ENCODE results near the gene KIF6.

Gene KIF6
- 0 to 0.17 (median 0) reads per million in 3 donors for total RNA-seq

- DNase-seq, result peak; percentile 14 to 41 (median 39)
- Histone ChIP-seq H3K27ac (ENCODE audit: insufficient read depth, low read length, poor library complexity, severe bottlenecking) (no peak within 1 kb of the TSS), H3K4me1 (ENCODE audit: control insufficient read depth, insufficient read depth, low read length, poor library complexity, severe bottlenecking) (no peaks in the 10 kb centered on the region), H3K4me3 (ENCODE audit: insufficient read depth, low read depth, low read length, poor library complexity, severe bottlenecking) (peak within 1 kb of the TSS; percentile 56), H3K9me3 (ENCODE audit: control insufficient read depth, low read length) (no peaks in the 10 kb centered on the region), H3K27me3 (replicated peaks; ENCODE audit: control insufficient read depth, insufficient read depth, low read length, poor library complexity, severe bottlenecking) (no peaks in the 10 kb centered on the region), H3K36me3 (ENCODE audit: control insufficient read depth, insufficient read depth, low read length) (no peaks in the 10 kb centered on the region)
Measured at GRCh38 chr6:39724787-39725631, at the start of gene KIF6. Gene KIF6, minus strand, starts transcription at chr6:39725408. Its CDS starts 98 bp downstream, at chr6:39725310.

DNA sequence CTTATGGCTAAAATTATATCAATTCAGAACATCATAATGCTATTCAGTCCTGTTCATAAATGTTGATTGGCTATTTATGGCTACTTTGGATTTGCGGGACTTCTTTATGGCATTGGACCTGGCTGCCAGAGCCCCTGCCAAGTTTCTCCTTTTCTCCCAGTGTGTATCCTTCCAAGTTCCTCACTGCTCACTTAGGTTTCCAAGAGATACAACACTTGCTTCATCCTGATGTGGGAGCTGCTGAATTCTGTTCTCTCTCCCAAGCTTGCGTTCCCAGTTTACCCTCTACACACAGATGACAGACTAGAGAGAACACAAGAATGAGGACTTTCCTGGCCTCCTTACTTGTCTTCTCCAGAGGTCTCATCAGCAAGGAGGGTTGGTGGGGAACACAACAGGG, 48.6 kb upstream of the KIF6 start:
- Histone ChIP-seq H3K27me3 (replicated peaks; ENCODE audit: control insufficient read depth, insufficient read depth, low read length, poor library complexity, severe bottlenecking) (no peaks in the 10 kb centered on the region), H3K27ac (ENCODE audit: insufficient read depth, low read length, poor library complexity, severe bottlenecking) (no peak overlapping the region), H3K9me3 (ENCODE audit: control insufficient read depth, low read length) (no peaks in the 10 kb centered on the region), H3K4me3 (ENCODE audit: insufficient read depth, low read depth, low read length, poor library complexity, severe bottlenecking) (no peak overlapping the region), H3K36me3 (ENCODE audit: control insufficient read depth, insufficient read depth, low read length) (no peaks in the 10 kb centered on the region), H3K4me1 (ENCODE audit: control insufficient read depth, insufficient read depth, low read length, poor library complexity, severe bottlenecking) (no peaks in the 10 kb centered on the region)
- DNase-seq, result no peak

DNA sequence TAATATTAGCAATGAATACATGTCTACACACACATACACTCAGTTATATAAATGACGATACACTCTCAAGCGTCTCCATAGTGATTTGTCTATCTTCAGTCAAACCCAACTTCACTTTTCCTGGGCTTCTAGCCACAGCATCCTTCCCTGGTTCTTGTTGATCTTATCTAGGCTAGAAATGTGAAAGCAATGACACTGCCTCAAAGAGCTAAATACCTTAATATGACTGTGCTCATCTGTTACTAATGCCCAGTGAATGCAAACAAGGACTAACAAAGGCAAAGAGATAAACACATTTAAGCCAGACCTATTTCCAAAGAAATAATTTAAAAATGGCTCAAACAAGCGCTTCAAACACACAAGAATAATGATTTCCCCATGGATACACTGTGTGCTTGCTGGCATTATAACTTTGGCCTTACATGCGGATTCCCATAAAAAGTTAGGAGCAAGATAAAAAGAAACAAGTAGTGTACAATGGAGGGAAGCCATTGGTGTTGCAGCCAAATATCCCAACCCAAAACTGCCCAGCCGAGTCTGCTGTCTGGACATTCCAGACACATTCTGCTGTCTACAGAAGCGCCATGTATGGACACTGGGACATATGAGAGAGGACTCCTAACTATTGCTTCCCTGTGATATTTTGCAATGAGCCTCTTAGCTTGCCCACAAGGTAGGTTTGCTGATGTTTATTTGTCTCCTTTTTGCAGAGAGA, 47.5 kb upstream of the KIF6 start:
- no peak for DNase-seq
- no peak overlapping the region for H3K27ac ChIP-seq (ENCODE audit: insufficient read depth, low read length, poor library complexity, severe bottlenecking)

DNA sequence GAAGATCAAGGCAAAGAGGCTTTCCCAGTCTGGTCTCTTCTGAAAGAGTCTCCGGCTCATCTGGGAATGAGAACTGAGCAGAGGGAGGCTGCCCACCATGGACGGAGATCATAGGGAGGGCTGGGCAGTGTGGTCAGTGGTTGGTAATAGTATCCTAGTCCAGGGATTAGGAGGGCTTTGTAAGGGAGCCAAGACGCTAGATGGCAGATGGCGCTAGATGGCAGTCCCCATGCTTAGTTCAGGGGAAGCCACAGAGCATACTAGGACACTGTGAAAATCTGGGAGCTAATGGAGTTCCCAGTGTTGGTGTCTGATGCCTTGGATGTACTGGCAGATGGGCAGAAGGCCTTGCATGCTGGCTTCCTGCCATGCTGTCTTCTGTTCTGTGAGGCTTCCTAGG, 45.2 kb upstream of the KIF6 start:
- H3K4me3 ChIP-seq (ENCODE audit: insufficient read depth, low read depth, low read length, poor library complexity, severe bottlenecking), result no peak overlapping the region
- DNase-seq, result no peak
- no peaks in the 10 kb centered on the region for H3K36me3 ChIP-seq (ENCODE audit: control insufficient read depth, insufficient read depth, low read length)
- no peaks in the 10 kb centered on the region for H3K27me3 ChIP-seq (replicated peaks; ENCODE audit: control insufficient read depth, insufficient read depth, low read length, poor library complexity, severe bottlenecking)
- no peak overlapping the region for H3K27ac ChIP-seq (ENCODE audit: insufficient read depth, low read length, poor library complexity, severe bottlenecking)
- H3K9me3 ChIP-seq (ENCODE audit: control insufficient read depth, low read length), result no peaks in the 10 kb centered on the region
- H3K4me1 ChIP-seq (ENCODE audit: control insufficient read depth, insufficient read depth, low read length, poor library complexity, severe bottlenecking), result no peaks in the 10 kb centered on the region

More for the DNA sequence above, 47.5 kb upstream of the KIF6 start:
- H3K4me1 ChIP-seq (ENCODE audit: control insufficient read depth, insufficient read depth, low read length, poor library complexity, severe bottlenecking), result no peaks in the 10 kb centered on the region
- H3K4me3 ChIP-seq (ENCODE audit: insufficient read depth, low read depth, low read length, poor library complexity, severe bottlenecking), result no peak overlapping the region
- H3K9me3 ChIP-seq (ENCODE audit: control insufficient read depth, low read length), result no peaks in the 10 kb centered on the region
- H3K36me3 ChIP-seq (ENCODE audit: control insufficient read depth, insufficient read depth, low read length), result no peaks in the 10 kb centered on the region
- H3K27me3 ChIP-seq (replicated peaks; ENCODE audit: control insufficient read depth, insufficient read depth, low read length, poor library complexity, severe bottlenecking), result no peaks in the 10 kb centered on the region

GRCh38 chr6:39769012-39769411, 43.8 kb upstream of the KIF6 start:
- no peak overlapping the region for H3K27ac ChIP-seq (ENCODE audit: insufficient read depth, low read length, poor library complexity, severe bottlenecking)
- no peaks in the 10 kb centered on the region for H3K27me3 ChIP-seq (replicated peaks; ENCODE audit: control insufficient read depth, insufficient read depth, low read length, poor library complexity, severe bottlenecking)
- H3K4me3 ChIP-seq (ENCODE audit: insufficient read depth, low read depth, low read length, poor library complexity, severe bottlenecking), result no peak overlapping the region
- no peaks in the 10 kb centered on the region for H3K36me3 ChIP-seq (ENCODE audit: control insufficient read depth, insufficient read depth, low read length)
- DNase-seq, result no peak
- H3K4me1 ChIP-seq (ENCODE audit: control insufficient read depth, insufficient read depth, low read length, poor library complexity, severe bottlenecking), result no peaks in the 10 kb centered on the region
- H3K9me3 ChIP-seq (ENCODE audit: control insufficient read depth, low read length), result no peaks in the 10 kb centered on the region

DNA sequence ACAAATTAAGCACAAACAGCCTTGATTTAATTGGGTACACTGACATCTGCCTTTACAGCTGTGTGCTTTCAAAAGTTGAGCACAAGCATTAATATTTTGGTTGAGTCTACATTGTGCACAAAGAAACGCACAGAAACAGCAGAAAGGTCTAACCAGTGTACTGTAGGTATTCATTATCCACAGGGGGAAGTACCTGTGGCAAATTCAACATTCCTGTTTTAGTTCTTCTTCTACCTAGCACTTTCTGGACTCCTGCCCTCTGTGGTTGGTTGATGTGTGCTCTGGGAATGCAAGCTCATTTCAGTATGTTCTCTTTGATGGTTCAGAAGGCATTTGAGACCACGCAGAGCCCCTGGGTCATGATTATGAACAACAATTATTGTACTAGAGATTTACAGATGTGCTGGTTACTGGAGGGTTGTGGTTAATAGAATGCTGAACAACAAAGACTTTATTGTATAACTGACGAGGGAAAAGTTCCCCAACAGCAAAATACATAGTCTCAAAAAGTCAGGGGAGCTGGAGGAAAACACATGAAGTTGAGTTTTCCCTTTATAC, 40.4 kb upstream of the KIF6 start:
- no peaks in the 10 kb centered on the region for H3K9me3 ChIP-seq (ENCODE audit: control insufficient read depth, low read length)
- H3K4me3 ChIP-seq (ENCODE audit: insufficient read depth, low read depth, low read length, poor library complexity, severe bottlenecking), result no peak overlapping the region
- no peaks in the 10 kb centered on the region for H3K4me1 ChIP-seq (ENCODE audit: control insufficient read depth, insufficient read depth, low read length, poor library complexity, severe bottlenecking)
- H3K27me3 ChIP-seq (replicated peaks; ENCODE audit: control insufficient read depth, insufficient read depth, low read length, poor library complexity, severe bottlenecking), result no peaks in the 10 kb centered on the region
- H3K27ac ChIP-seq (ENCODE audit: insufficient read depth, low read length, poor library complexity, severe bottlenecking), result no peak overlapping the region
- no peak for DNase-seq
- no peaks in the 10 kb centered on the region for H3K36me3 ChIP-seq (ENCODE audit: control insufficient read depth, insufficient read depth, low read length)

- Histone ChIP-seq H3K27me3 (replicated peaks; ENCODE audit: control insufficient read depth, insufficient read depth, low read length, poor library complexity, severe bottlenecking) (no peaks in the 10 kb centered on the region), H3K9me3 (ENCODE audit: control insufficient read depth, low read length) (no peaks in the 10 kb centered on the region), H3K4me3 (ENCODE audit: insufficient read depth, low read depth, low read length, poor library complexity, severe bottlenecking) (no peak overlapping the region), H3K27ac (ENCODE audit: insufficient read depth, low read length, poor library complexity, severe bottlenecking) (no peak overlapping the region), H3K4me1 (ENCODE audit: control insufficient read depth, insufficient read depth, low read length, poor library complexity, severe bottlenecking) (no peaks in the 10 kb centered on the region), H3K36me3 (ENCODE audit: control insufficient read depth, insufficient read depth, low read length) (no peaks in the 10 kb centered on the region)
- DNase-seq, result no peak
Measured at GRCh38 chr6:39760226-39760952, 35.2 kb upstream of the KIF6 start.

- no peaks in the 10 kb centered on the region for H3K27me3 ChIP-seq (replicated peaks; ENCODE audit: control insufficient read depth, insufficient read depth, low read length, poor library complexity, severe bottlenecking)
- no peaks in the 10 kb centered on the region for H3K36me3 ChIP-seq (ENCODE audit: control insufficient read depth, insufficient read depth, low read length)
- H3K9me3 ChIP-seq (ENCODE audit: control insufficient read depth, low read length), result no peaks in the 10 kb centered on the region
- DNase-seq, result no peak
- no peaks in the 10 kb centered on the region for H3K4me1 ChIP-seq (ENCODE audit: control insufficient read depth, insufficient read depth, low read length, poor library complexity, severe bottlenecking)
- H3K27ac ChIP-seq (ENCODE audit: insufficient read depth, low read length, poor library complexity, severe bottlenecking), result no peak overlapping the region
- no peak overlapping the region for H3K4me3 ChIP-seq (ENCODE audit: insufficient read depth, low read depth, low read length, poor library complexity, severe bottlenecking)
Measured at GRCh38 chr6:39758905-39759605, 33.8 kb upstream of the KIF6 start.

DNA sequence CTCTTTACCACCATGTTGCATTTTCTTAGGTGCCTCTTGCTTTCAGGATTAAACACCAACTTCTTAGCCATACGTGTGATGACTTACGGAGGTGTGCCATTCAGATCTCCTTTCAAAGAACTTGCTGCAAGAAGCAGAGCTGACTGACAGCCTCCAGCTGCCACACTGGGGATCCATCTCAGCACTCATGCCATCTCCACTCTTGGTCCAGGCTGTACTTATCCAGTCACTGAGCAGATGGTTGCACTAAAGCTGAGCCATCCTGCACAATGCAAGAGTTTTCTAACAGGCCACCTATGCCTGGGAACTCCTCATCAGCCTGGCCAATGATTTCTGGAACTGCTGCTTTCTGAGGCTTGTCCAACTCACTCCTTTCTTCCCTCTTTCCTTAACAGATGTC, 31.4 kb upstream of the KIF6 start:
- Histone ChIP-seq H3K4me1 (ENCODE audit: control insufficient read depth, insufficient read depth, low read length, poor library complexity, severe bottlenecking) (no peaks in the 10 kb centered on the region), H3K36me3 (ENCODE audit: control insufficient read depth, insufficient read depth, low read length) (no peaks in the 10 kb centered on the region), H3K9me3 (ENCODE audit: control insufficient read depth, low read length) (no peaks in the 10 kb centered on the region), H3K4me3 (ENCODE audit: insufficient read depth, low read depth, low read length, poor library complexity, severe bottlenecking) (no peak overlapping the region), H3K27ac (ENCODE audit: insufficient read depth, low read length, poor library complexity, severe bottlenecking) (no peak overlapping the region), H3K27me3 (replicated peaks; ENCODE audit: control insufficient read depth, insufficient read depth, low read length, poor library complexity, severe bottlenecking) (no peaks in the 10 kb centered on the region)
- DNase-seq, result no peak

All from effector memory CD4-positive, alpha-beta T cell (primary cell).